NCI-H69 (cell line): ENCODE results near the gene NXN.
"Not testable (repeated sequence)": the region's sequence is repeated elsewhere in the genome, so short reads cannot be mapped to it uniquely, and the experiment has no call there.

ENCODE experiments used
- DNase-seq: peaks from one replicate; lab custom pipeline; 2025; lab: John Stamatoyannopoulos, UW

Gene NXN

GRCh38 chr17:829614-830013 is 150.0 kb downstream of the NXN start:
- DNase-seq, result not testable (repeated sequence)

GRCh38 chr17:828761-829160 is 150.8 kb downstream of the NXN start:
- no peak for DNase-seq

GRCh38 chr17:826778-827177 is 152.8 kb downstream of the NXN start:
- DNase-seq, result no peak

GRCh38 chr17:825216-825615 is 154.4 kb downstream of the NXN start:
- no peak for DNase-seq

GRCh38 chr17:824378-824777 is 155.2 kb downstream of the NXN start:
- DNase-seq, result no peak

GRCh38 chr17:823501-823902 is 156.1 kb downstream of the NXN start:
- DNase-seq, result peak; percentile 22

- DNase-seq, result no peak
Observed at GRCh38 chr17:819251-819650, 160.3 kb downstream of the NXN start.

GRCh38 chr17:814371-814770 is 165.2 kb downstream of the NXN start:
- DNase-seq, result no peak

- DNase-seq, result no peak
Observed at GRCh38 chr17:812638-813204, 166.9 kb downstream of the NXN start.

GRCh38 chr17:811051-811784 is 168.4 kb downstream of the NXN start:
- DNase-seq, result no peak

- DNase-seq, result no peak
Observed at GRCh38 chr17:807523-808294, 171.9 kb downstream of the NXN start.

- no peak for DNase-seq
Observed at GRCh38 chr17:806781-807522, 172.6 kb downstream of the NXN start.

GRCh38 chr17:806346-806745 is 173.2 kb downstream of the NXN start:
- no peak for DNase-seq

GRCh38 chr17:805886-806285 is 173.7 kb downstream of the NXN start:
- DNase-seq, result not testable (repeated sequence)

- DNase-seq, result peak; percentile 54
Observed at GRCh38 chr17:804541-805435, 174.8 kb downstream of the NXN start.

- DNase-seq, result no peak
Observed at GRCh38 chr17:802901-803881, 176.4 kb downstream of the NXN start.

GRCh38 chr17:802481-802880 is 177.1 kb downstream of the NXN start:
- DNase-seq, result no peak

GRCh38 chr17:801660-802059 is 177.9 kb downstream of the NXN start:
- DNase-seq, result no peak

- no peak for DNase-seq
Observed at GRCh38 chr17:800446-801242, 178.9 kb downstream of the NXN start.
